ENCODE data around the gene EGFL7. TPM values are rescaled to one million over a fixed set of nuclear protein-coding genes. Genes with fewer than 3 reads are reported as not detected.

EGFL7 gene
- total RNA-seq, 2 experiments from 2014 or later = 1.9 TPM

DNA sequence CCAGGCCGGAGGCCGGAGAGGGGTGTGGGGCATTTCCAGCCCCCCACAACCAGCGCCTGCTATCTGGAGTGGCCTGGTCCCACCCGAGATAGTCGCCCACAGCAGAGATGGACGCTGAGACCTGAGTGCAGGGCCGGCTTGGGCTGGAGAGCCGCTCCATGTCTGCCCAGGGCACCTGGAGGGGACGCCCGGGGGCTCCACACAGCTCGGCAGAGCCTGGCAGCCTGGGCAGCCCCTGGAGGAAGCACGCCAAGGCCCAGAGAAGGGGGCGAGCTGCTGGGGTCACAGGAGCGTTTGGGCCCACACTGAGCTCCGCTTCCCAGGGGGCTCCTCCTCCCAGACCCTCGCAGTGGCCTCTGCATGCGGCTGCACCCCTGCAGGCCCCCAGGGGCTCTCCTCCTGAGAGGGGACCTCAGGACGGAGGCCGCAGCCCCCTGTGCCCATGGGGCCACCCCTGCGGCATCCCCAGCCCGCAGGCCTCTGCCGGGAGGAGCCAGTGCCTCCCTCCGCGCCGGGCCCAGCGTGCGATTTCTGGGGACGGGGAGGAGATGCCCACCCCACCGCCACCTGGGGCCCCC lies 42.2 kb upstream of the EGFL7 start:
- DNase-seq = no peak
- Mint-ChIP-seq H3K4me3 (no peak overlapping the region), H3K9me3 (ENCODE audit: insufficient read depth) (no peaks in the 10 kb centered on the region), H3K36me3 (ENCODE audit: low read depth) (no peaks in the 10 kb centered on the region), H3K27ac (no peak overlapping the region), H3K4me1 (ENCODE audit: low read depth) (peaks cover 15% of the 10 kb centered on the region), H3K27me3 (ENCODE audit: low read depth) (no peaks in the 10 kb centered on the region)
- POLR2A ChIA-PET = no interaction called here
- CTCF ChIA-PET = no interaction called here
- ATAC-seq = no peak

DNA sequence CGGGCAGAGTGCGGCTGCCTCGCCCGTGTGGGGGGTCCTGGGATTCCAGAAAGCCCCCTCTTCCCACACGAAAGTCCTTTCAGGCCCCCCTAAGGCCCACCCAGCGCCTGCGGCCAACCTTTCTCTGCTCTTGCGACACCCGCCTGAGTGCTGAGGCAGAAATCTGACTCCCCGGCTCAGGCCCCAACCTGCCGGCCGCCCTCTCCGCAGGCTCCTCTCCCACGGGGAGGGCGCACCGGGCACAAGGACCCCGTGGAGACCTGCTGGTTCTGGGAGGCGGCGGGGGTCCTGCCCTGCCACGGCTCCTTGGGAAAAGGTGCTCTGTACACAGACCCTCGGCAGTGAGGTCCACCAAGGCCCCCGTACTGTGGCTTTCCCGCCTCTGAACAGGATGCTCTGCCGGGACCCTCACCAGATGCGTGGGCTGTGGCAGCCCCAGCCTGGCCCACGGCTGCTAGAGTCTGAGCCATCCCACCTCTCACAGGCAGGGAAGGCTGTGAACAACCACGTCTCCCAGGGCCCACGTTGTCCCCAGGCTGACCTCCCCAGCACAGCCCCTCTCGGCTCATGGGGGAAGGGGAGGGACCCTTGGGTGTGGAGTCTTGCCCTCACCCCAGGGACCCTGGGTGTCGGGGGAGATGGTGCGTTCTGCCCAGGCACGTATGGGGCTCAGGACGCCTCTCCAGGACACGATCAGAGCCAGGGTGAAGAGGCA lies 41.5 kb upstream of the EGFL7 start:
- peaks cover 9% of the 10 kb centered on the region for H3K4me1 Mint-ChIP-seq (ENCODE audit: low read depth)
- H3K27ac Mint-ChIP-seq = no peak overlapping the region

DNA sequence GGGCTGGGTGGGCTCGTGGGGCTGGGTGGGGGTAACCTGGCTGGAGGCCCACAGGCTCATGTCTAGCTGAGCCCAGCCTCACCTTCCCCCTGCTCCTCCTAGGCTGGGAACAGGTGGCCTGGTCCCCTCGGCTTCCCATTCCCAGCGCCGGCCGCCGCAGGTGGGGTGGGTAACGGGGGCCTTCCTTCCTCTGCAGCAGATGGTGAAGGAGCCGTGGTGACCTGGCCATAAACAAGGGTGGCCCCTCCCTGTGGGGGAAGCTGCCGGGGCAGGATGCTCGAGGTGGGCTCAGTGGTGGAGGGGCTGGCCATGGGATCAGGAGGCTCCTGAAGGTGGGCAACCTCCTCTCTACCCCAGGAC lies 41.0 kb upstream of the EGFL7 start:
- Mint-ChIP-seq H3K27ac (no peak overlapping the region), H3K9me3 (ENCODE audit: insufficient read depth) (no peaks in the 10 kb centered on the region), H3K4me3 (no peak overlapping the region), H3K27me3 (ENCODE audit: low read depth) (no peaks in the 10 kb centered on the region), H3K36me3 (ENCODE audit: low read depth) (no peaks in the 10 kb centered on the region), H3K4me1 (ENCODE audit: low read depth) (peaks cover 9% of the 10 kb centered on the region)
- POLR2A ChIA-PET = no interaction called here
- CTCF ChIA-PET = no interaction called here
- no peak for ATAC-seq
- no peak for DNase-seq

More for the DNA sequence above, 41.5 kb upstream of the EGFL7 start:
- CTCF ChIA-PET = no interaction called here
- Mint-ChIP-seq H3K4me3 (no peak overlapping the region), H3K36me3 (ENCODE audit: low read depth) (no peaks in the 10 kb centered on the region), H3K27me3 (ENCODE audit: low read depth) (no peaks in the 10 kb centered on the region), H3K9me3 (ENCODE audit: insufficient read depth) (no peaks in the 10 kb centered on the region)
- ATAC-seq (no peak), DNase-seq (no peak)
- POLR2A ChIA-PET = no interaction called here

DNA sequence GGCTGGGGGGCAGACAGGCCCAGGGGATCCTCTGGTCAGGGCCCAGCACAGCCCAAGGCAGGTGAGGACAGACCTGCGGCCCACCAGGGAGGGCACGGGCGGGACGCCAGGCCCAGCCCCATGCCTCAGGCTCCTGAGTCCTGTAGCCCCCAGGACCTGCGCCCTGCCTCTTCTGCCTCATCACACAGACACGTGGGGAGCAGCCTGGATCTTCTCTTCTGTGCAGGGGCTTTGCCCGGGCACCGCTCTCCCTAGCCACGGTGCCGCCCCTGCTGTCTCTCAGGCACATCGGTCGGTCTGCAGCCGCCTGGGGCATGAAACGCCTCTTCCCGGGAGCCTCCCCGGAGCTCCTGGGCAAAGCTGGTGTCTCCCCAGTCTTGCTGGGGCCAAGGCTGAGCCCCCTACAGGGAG lies 40.2 kb upstream of the EGFL7 start:
- H3K36me3 Mint-ChIP-seq (ENCODE audit: low read depth) = no peaks in the 10 kb centered on the region
- H3K27me3 Mint-ChIP-seq (ENCODE audit: low read depth) = peaks cover 3% of the 10 kb centered on the region
- no peak for DNase-seq
- ChIA-PET POLR2A (no interaction called here), CTCF (no interaction called here)
- no peaks in the 10 kb centered on the region for H3K9me3 Mint-ChIP-seq (ENCODE audit: insufficient read depth)
- ATAC-seq = no peak
- H3K4me3 Mint-ChIP-seq = no peak overlapping the region
- H3K4me1 Mint-ChIP-seq (ENCODE audit: low read depth) = peaks cover 9% of the 10 kb centered on the region
- H3K27ac Mint-ChIP-seq = no peak overlapping the region

DNA sequence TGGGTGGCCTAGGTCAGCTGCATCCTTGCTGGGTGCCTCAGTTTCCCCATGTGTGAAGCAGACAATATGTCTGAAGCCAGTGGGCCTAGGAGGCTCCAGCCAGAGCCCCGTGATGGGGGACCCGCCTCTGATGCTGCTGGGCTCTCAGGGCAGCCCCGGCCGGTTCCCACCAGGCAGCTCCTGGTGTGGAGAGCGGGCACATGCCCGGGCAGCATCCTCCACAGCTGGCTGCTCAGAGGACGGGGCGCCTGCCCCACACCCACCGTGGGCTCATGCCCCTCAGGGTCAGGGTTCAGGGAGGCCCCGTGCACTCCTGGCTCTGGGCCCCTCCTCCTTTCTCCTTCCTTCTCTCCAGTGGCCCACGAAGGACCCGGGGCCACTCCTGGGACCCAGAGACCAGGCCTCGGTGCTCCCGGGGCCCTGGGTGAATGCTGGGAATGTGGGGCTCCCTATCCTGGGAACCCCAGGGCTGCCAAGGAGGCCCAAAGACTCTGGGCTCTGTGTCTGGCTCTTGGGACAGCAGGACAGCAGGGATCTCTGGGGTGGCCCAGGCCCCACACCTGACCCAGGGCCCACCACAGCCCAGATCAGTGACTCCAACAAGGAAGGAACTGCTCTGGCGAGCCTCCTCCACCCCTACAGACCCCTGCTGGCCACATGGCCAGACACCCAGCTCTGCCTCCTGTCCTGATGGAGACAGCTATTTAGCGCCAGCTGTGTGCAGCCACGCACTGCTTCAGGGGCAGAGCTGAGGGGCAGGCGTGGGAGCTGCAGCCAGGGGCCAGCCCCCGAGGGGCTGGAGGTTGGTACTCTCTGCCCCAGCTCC lies 39.5 kb upstream of the EGFL7 start:
- Mint-ChIP-seq H3K4me1 (ENCODE audit: low read depth) (peaks cover 9% of the 10 kb centered on the region), H3K4me3 (no peak overlapping the region), H3K36me3 (ENCODE audit: low read depth) (no peaks in the 10 kb centered on the region), H3K27ac (no peak overlapping the region), H3K9me3 (ENCODE audit: insufficient read depth) (no peaks in the 10 kb centered on the region), H3K27me3 (ENCODE audit: low read depth) (peaks cover 3% of the 10 kb centered on the region)
- POLR2A ChIA-PET = no interaction called here
- CTCF ChIA-PET = interaction anchor here (7.2 to 7.4 kb wide), 2 partner anchors 134 to 138 kb away, joined by 40 to 53 read pairs; no protein-coding TSS in a partner anchor
- ATAC-seq = no peak
- DNase-seq = no peak

DNA sequence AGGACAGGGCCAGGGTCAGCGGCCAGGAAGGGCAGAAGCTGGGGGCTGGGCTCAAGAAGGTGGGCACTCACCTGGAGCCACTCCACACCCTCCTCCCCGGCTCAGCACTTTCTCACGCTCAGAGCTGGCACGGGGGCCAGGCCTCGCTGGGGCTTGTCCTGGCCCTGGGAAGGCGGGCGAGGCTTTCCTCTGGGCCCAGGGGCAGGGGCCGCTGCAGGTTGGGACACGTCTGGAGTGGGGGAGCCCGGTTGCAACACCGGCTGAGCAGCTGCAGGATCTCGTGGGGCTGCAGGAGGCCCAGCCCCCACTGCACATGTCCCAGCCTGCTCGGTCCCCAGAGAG lies 38.9 kb upstream of the EGFL7 start:
- ATAC-seq (no peak), DNase-seq (no peak)
- no peaks in the 10 kb centered on the region for H3K9me3 Mint-ChIP-seq (ENCODE audit: insufficient read depth)
- peaks cover 3% of the 10 kb centered on the region for H3K27me3 Mint-ChIP-seq (ENCODE audit: low read depth)
- CTCF ChIA-PET = interaction anchor here (7.2 to 7.4 kb wide), 2 partner anchors 134 to 139 kb away, joined by 40 to 53 read pairs; no protein-coding TSS in a partner anchor
- H3K36me3 Mint-ChIP-seq (ENCODE audit: low read depth) = no peaks in the 10 kb centered on the region
- POLR2A ChIA-PET = no interaction called here
- H3K4me1 Mint-ChIP-seq (ENCODE audit: low read depth) = peaks cover 4% of the 10 kb centered on the region
- no peak overlapping the region for H3K27ac Mint-ChIP-seq
- no peak overlapping the region for H3K4me3 Mint-ChIP-seq

DNA sequence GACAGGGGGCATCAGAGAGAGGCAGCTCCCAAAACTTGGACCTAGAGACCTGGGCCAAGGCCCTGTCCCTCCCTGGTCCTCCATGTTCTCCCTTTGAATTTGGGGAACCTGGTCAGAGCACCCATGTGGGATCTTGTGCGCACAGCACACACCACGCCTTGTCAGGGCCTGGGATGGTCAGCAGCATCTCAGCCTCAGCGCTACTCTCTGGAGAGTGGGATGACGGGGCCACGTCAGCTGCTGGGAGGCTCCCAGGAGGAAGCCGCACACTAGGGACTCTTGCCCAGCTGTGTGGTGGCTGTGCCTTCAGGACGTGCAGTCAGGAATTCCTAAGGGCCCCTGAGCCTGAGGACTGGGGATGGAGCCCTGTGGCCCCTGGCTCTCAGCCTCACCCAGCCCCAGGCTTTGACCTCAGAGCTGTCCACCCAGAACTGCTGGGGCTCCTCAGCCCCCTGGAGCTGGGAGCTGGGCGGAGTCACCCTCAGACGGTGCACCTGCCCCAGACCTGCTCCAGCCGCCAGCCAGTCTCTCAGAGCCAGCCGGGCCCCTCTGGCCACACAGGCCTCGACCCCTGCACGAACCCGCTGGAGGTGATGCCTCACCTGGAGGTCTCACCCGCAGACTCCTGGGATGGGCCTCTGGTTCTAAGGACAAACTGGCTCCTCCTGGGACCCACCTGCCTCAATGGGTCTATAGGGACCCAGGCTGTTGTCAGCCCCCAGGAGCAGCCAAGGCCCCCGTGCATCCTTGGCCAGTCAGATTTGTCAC lies 38.3 kb upstream of the EGFL7 start:
- H3K4me1 Mint-ChIP-seq (ENCODE audit: low read depth) = peaks cover 1% of the 10 kb centered on the region
- ATAC-seq = no peak
- no peak for DNase-seq
- no peak overlapping the region for H3K27ac Mint-ChIP-seq
- H3K27me3 Mint-ChIP-seq (ENCODE audit: low read depth) = peaks cover 3% of the 10 kb centered on the region
- no peaks in the 10 kb centered on the region for H3K36me3 Mint-ChIP-seq (ENCODE audit: low read depth)
- H3K9me3 Mint-ChIP-seq (ENCODE audit: insufficient read depth) = no peaks in the 10 kb centered on the region
- ChIA-PET CTCF (interaction anchor here (7.2 to 7.4 kb wide), 2 partner anchors 135 to 140 kb away, joined by 40 to 53 read pairs; no protein-coding TSS in a partner anchor), POLR2A (no interaction called here)
- no peak overlapping the region for H3K4me3 Mint-ChIP-seq

DNA sequence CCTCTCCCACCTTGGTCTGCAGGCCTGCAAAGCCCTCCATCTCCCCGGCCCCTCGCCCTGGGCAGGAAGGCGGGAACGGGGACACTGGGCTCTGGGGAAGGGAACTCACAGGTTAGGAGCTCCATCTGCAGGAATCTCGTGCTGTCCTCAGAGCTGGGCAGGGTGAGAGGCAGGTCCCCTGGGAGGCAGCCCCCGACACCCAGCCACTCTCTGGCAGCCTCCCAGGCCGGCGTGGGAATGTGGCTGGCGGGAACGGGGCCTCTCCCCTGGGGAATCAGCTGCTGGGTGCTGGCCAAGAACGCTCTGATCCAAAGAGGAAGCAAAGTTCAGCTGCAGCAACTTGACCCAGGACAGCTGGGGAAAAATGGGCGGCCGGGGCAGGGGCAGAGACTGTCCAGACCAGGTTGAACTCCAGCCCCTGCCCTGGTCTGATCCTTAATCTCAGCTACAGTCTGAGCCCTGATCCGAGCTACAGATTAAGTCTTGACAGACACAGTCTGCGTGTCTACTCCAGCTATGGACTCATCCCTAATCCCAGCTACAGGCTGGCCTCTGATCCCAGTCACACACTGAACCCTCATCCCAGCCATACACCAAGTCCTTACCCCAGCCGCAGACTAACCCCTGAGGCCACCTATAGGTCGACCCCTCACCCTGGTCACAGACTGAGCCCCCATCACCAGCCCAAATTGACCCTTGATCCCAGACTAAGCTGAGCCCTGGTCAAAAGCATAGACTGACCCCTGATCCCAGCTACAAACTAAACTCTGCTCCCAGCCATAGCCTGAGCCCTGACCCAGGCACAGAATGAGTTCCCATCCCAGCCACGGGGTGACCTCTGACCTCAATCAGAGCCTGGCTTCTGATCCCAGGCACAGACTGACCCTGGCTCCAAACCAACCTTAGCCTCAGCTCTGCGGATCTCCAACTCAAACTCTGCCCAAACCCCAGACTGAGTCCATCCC lies 37.3 kb upstream of the EGFL7 start:
- DNase-seq (no peak), ATAC-seq (no peak)
- Mint-ChIP-seq H3K27me3 (ENCODE audit: low read depth) (peaks cover 3% of the 10 kb centered on the region), H3K4me3 (no peak overlapping the region), H3K9me3 (ENCODE audit: insufficient read depth) (no peaks in the 10 kb centered on the region), H3K36me3 (ENCODE audit: low read depth) (no peaks in the 10 kb centered on the region), H3K4me1 (ENCODE audit: low read depth) (no peaks in the 10 kb centered on the region), H3K27ac (peak overlapping the region; percentile 32)
- ChIA-PET POLR2A (no interaction called here), CTCF (interaction anchor here (1.1 to 7.4 kb wide), 3 partner anchors 86 to 141 kb away, joined by 3 to 53 read pairs (median 40); no protein-coding TSS in a partner anchor)

DNA sequence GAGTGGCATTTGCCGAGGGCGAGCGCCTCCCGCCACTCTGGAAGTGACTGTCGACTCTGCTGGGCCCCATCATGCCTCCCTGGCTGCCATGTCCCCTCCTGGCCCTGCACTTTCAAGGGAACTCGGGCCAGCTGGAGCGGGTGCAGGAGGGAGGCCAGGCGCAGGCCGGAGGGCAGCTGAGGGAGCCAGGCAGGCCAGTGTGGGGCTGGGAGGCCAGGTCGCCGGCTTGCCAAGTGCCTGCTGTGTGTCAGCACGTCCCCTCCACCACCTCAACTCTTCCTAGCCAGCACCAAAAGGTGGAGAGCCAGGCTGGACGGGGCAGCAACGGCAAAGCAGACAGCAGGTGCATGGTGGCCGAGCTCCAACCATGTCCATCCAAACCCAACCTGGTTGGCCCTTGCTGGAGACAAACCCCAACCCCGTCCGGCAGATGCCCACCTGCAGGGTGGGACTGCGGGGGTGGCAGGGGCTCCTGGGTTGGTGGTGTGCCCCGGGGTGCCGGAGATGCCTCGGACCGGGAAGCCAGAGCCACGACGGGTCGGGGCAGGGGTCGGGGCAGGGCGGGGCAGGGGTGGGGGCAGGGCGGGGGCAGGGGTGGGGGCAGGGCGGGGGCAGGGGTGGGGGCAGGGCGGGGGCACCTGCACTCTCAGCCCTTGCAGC lies 36.5 kb upstream of the EGFL7 start:
- no peaks in the 10 kb centered on the region for H3K9me3 Mint-ChIP-seq (ENCODE audit: insufficient read depth)
- H3K27ac Mint-ChIP-seq = no peak overlapping the region
- ChIA-PET POLR2A (no interaction called here), CTCF (interaction anchor here (1.1 to 7.4 kb wide), 3 partner anchors 87 to 141 kb away, joined by 3 to 53 read pairs (median 40); no protein-coding TSS in a partner anchor)
- DNase-seq (no peak), ATAC-seq (no peak)
- H3K27me3 Mint-ChIP-seq (ENCODE audit: low read depth) = peaks cover 3% of the 10 kb centered on the region
- H3K36me3 Mint-ChIP-seq (ENCODE audit: low read depth) = no peaks in the 10 kb centered on the region
- no peaks in the 10 kb centered on the region for H3K4me1 Mint-ChIP-seq (ENCODE audit: low read depth)
- H3K4me3 Mint-ChIP-seq = no peak overlapping the region

DNA sequence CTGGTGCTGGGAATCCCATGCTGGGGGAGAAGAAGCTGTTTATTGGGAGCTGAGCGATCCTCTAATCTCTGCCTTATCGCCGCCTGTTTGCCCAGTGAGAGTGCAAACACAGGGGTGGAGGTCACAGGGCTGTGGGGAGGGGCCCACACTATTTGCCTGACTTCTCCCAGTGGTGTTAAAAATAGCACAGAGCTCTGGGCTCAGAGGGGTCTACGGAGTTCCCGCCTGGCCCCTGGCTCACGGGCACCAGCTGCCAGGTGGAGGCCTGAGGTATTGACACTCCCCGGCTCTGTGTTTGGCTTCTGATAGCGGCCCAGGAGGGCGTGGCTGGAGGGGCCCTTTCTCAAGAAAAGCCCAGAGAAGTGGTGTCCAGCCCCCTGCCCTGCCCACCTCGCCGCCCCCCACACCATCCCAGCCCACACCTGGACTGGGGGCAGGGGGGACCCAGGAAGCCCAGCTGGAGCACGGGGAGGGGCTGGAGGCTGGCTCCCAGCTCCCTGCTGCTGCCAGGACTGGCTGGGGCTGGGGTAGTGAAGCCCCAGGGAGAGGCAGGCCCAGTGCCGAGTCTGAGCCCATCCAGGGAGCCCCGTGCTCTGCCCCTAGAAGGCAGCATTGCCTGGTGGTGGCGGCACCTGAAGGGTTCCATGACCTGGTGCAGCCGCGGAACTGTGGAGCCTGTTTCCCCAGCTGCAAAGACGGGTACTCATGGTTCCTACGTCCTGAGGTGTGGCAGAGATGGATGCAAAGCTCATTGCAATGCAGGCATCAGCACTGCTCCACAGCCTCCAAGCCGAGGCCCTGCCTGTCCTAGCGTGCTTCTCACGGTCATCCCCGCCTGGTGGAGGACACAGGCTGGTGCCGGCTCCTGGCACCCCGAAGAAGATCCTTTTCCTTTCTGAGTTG lies 35.7 kb upstream of the EGFL7 start:
- POLR2A ChIA-PET = no interaction called here
- DNase-seq = no peak
- Mint-ChIP-seq H3K9me3 (ENCODE audit: insufficient read depth) (no peaks in the 10 kb centered on the region), H3K27me3 (ENCODE audit: low read depth) (peaks cover 3% of the 10 kb centered on the region), H3K4me3 (no peak overlapping the region), H3K36me3 (ENCODE audit: low read depth) (no peaks in the 10 kb centered on the region), H3K4me1 (ENCODE audit: low read depth) (no peaks in the 10 kb centered on the region), H3K27ac (no peak overlapping the region)
- no peak for ATAC-seq
- CTCF ChIA-PET = interaction anchor here (7.2 to 7.4 kb wide), 2 partner anchors 138 to 142 kb away, joined by 40 to 53 read pairs; no protein-coding TSS in a partner anchor

Data from activated CD8-positive, alpha-beta T cell treated with anti-CD3 and anti-CD28 coated beads, Interleukin-2, amount 10 ng/mL, durations not matched to agents 7 days and 5 days (primary cell).